ENCODE measurements around the gene ATG7. TPM values are rescaled to one million over a fixed set of nuclear protein-coding genes. Genes with fewer than 3 reads are reported as not detected.

Gene ATG7
- total RNA-seq, 2 donors from 2014 or later, result 33.9 to 38.4 TPM

GRCh38 chr3:11606865-11607440 lies 334.8 kb downstream of the ATG7 start:
- H3K27ac Mint-ChIP-seq, result no peak overlapping the region
- H3K9me3 ChIP-seq (ENCODE audit: control insufficient read depth, low read length), result no peaks in the 10 kb centered on the region
- no peak for TF ChIP-seq CTCF (conservative IDR thresholded peaks at IDR 0.05)

More at GRCh38 chr3:11606865-11607440, 334.8 kb downstream of the ATG7 start:
- Mint-ChIP-seq H3K4me1 (peaks cover 56% of the 10 kb centered on the region), H3K4me3 (no peak overlapping the region), H3K9me3 (no peaks in the 10 kb centered on the region), H3K36me3 (ENCODE audit: low read depth) (peaks cover 22% of the 10 kb centered on the region), H3K27me3 (ENCODE audit: insufficient read depth) (no peaks in the 10 kb centered on the region)
- Histone ChIP-seq H3K36me3 (ENCODE audit: control insufficient read depth, insufficient read depth, low read length) (peaks cover 7% of the 10 kb centered on the region), H3K4me1 (ENCODE audit: control insufficient read depth, insufficient read depth, low read length) (peaks cover 11% of the 10 kb centered on the region), H3K9ac (ENCODE audit: extremely low read depth, low read length, poor library complexity, severe bottlenecking) (no peak overlapping the region), H3K27ac (ENCODE audit: low read depth, low read length) (no peak overlapping the region), H3K4me3 (ENCODE audit: low read length) (no peak overlapping the region), H3K27me3 (ENCODE audit: control insufficient read depth, insufficient read depth, low read length, poor library complexity, severe bottlenecking) (no peaks in the 10 kb centered on the region)
- no peak for DNase-seq
- 95% methylated on average over 6 of the region's 6 CpGs; no CpG with 5 or more reads in 1 of the 2 experiments for WGBS, 2 experiments (ENCODE audit: insufficient coverage in 1 of 2, insufficient read length in 1 of 2)

Other genes starting within 250 kb of the ATG7 start
- gene HRH1, start 117.9 kb upstream of the ATG7 start, total RNA-seq, result under 1 TPM in 1 of 2 donors, not detected in 1; 0.13 TPM